Left ventricle myocardium superior (tissue), 1 donor: ENCODE measurements around the gene KRT71. TPM values are rescaled to one million over a fixed set of nuclear protein-coding genes. Genes with fewer than 3 reads are reported as not detected.
A peak's percentile ranks its signal among the peaks of the same experiment; 100 is the strongest.

Source experiments
- ATAC-seq: fragments of 200-7000 bp; cut with Tn5 transposase; one replicate; pipeline ENCODE4 v1.9.1; 2020; ENCODE audit warnings: mild to moderate bottlenecking, moderate library complexity
- DNase-seq: peaks from one replicate; pipeline ENCODE4 v3.0.0-alpha.2; 2020
- intact Hi-C: fragments of 100-400 bp; cut with micrococcal nuclease; formaldehyde crosslinking; loops from one replicate; pipeline ENCODE4 v1.11.0; 2022
- total RNA-seq: library from RNA; stranded (reverse); fragmentation: NEBNext Ultra II Directional; extraction: Animal tissue kit (Norgen Biotek cat#: 25700); gene quantifications from one replicate; pipeline ENCODE4 v1.2.1, GENCODE V29; 2021
- donor health status: DM: no; HTN: yes; CAD: no; lungs with severe emphysema.

KRT71 gene
- total RNA-seq, 1 donor from 2014 or later, result not detected

GRCh38 chr12:52579468-52580465 is 26.8 kb upstream of the KRT71 start:
- no peak for ATAC-seq
- intact Hi-C loops, result loop anchor here (5.0 kb wide), 1 partner anchor 298 kb away; no protein-coding TSS in a partner anchor
- no peak for DNase-seq

GRCh38 chr12:52578469-52578868 is 25.5 kb upstream of the KRT71 start:
- intact Hi-C loops, result no loop called here
- ATAC-seq, result no peak

GRCh38 chr12:52577316-52577715 is 24.4 kb upstream of the KRT71 start:
- intact Hi-C loops, result no loop called here
- no peak for DNase-seq
- no peak for ATAC-seq

More at GRCh38 chr12:52578469-52578868, 25.5 kb upstream of the KRT71 start:
- DNase-seq, result no peak

- DNase-seq (no peak), ATAC-seq (no peak)
- intact Hi-C loops, result no loop called here
Measured at GRCh38 chr12:52575948-52576347, 23.0 kb upstream of the KRT71 start.

GRCh38 chr12:52575256-52575655 is 22.3 kb upstream of the KRT71 start:
- DNase-seq (no peak), ATAC-seq (no peak)
- intact Hi-C loops, result no loop called here

GRCh38 chr12:52573743-52574142 is 20.8 kb upstream of the KRT71 start, which contains the start of gene KRT74:
Gene KRT74, minus strand, starts transcription at chr12:52573843. Its CDS starts 66 bp downstream, at chr12:52573777.
- ATAC-seq (no peak), DNase-seq (no peak)
- intact Hi-C loops, result no loop called here

GRCh38 chr12:52573306-52573705 is 20.4 kb upstream of the KRT71 start:
- DNase-seq (no peak), ATAC-seq (no peak)
- intact Hi-C loops, result no loop called here

GRCh38 chr12:52570511-52570910 is 17.6 kb upstream of the KRT71 start:
- intact Hi-C loops, result no loop called here
- ATAC-seq, result no peak
- no peak for DNase-seq

GRCh38 chr12:52568111-52568510 is 15.2 kb upstream of the KRT71 start:
- DNase-seq (no peak), ATAC-seq (no peak)
- intact Hi-C loops, result no loop called here

- intact Hi-C loops, result no loop called here
- ATAC-seq, result peak; percentile 99
- DNase-seq, result peak; percentile 80
Measured at GRCh38 chr12:52566847-52567291, 13.9 kb upstream of the KRT71 start.

GRCh38 chr12:52564582-52564981 is 11.6 kb upstream of the KRT71 start:
- no peak for ATAC-seq
- intact Hi-C loops, result no loop called here
- DNase-seq, result no peak

GRCh38 chr12:52561880-52562449 is 9.0 kb upstream of the KRT71 start:
- no peak for DNase-seq
- intact Hi-C loops, result no loop called here
- no peak for ATAC-seq

- intact Hi-C loops, result no loop called here
- ATAC-seq (no peak), DNase-seq (no peak)
Measured at GRCh38 chr12:52559979-52560378, 7.0 kb upstream of the KRT71 start.

- ATAC-seq, result no peak
- intact Hi-C loops, result no loop called here
- no peak for DNase-seq
Measured at GRCh38 chr12:52558781-52559445, 6.0 kb upstream of the KRT71 start.

GRCh38 chr12:52557476-52557875 is 4.5 kb upstream of the KRT71 start:
- ATAC-seq (no peak), DNase-seq (no peak)
- intact Hi-C loops, result no loop called here

GRCh38 chr12:52555577-52555976 is 2.6 kb upstream of the KRT71 start:
- DNase-seq (no peak), ATAC-seq (no peak)
- intact Hi-C loops, result no loop called here

- ATAC-seq (peak; percentile 29), DNase-seq (peak; percentile 47)
- intact Hi-C loops, result no loop called here
Measured at GRCh38 chr12:52552055-52552454, 890 bp downstream of the KRT71 start.

GRCh38 chr12:52551216-52551865 is 1.6 kb downstream of the KRT71 start:
- ATAC-seq (peak; percentile 89), DNase-seq (peak; percentile 40)
- intact Hi-C loops, result no loop called here

- DNase-seq, result no peak
- no peak for ATAC-seq
- intact Hi-C loops, result no loop called here
Measured at GRCh38 chr12:52546126-52546525, 6.8 kb downstream of the KRT71 start.
